Measurements from ENCODE around the gene NEB.

The NEB gene

DNA sequence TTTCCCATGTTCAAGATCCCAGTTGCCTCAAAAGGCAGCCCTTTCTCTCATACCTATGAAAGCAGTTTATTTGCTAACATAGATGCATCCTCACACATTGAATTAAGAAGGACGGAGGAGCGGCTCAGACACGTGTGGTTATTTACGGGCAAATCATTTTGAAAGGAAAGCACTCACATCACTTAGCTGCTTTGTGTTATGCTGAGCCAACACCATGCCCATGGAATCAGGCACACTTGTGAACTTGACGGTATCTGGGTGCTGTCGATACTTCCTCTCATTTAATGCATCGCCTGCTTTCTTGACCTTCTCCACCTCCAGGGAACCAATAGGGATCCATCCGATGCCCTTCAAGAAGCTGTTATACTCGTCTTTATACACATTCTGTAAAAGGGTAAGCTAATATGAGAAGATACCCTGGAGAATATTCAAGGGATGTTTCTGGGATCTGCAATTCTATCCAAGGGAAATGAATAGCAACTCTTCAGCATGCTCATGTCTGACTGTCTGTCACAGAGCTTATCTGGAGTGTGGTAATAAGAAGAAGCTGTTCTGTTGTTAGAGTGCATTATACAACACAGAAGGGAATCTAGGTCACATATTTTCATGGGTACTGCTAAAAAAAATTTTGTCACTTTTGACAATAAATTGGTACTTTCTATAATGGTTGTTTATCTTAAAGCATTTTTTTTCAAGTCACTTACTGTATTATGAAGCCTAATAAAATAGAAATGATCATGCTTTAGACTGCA lies 63.3 kb downstream of the NEB start:
- Histone ChIP-seq H2AFZ (ENCODE audit: low read length) (no peak overlapping the region), H4K20me1 (ENCODE audit: insufficient read depth, low read length, poor library complexity, severe bottlenecking) (no peaks in the 10 kb centered on the region), H3K79me2 (ENCODE audit: insufficient read depth, low read length) (no peaks in the 10 kb centered on the region), H3K4me3 (ENCODE audit: low read length, poor library complexity, severe bottlenecking) (no peak overlapping the region), H3K9ac (ENCODE audit: low read depth, low read length, poor library complexity, severe bottlenecking) (no peak overlapping the region), H3K9me3 (ENCODE audit: insufficient read depth, low read depth, low read length) (no peaks in the 10 kb centered on the region), H3K36me3 (ENCODE audit: insufficient read depth, low read length) (no peaks in the 10 kb centered on the region), H3F3A (ENCODE audit: low read depth) (no peaks in the 10 kb centered on the region), H3K4me1 (ENCODE audit: insufficient read depth, low read length, poor library complexity, severe bottlenecking) (no peaks in the 10 kb centered on the region), H3K27me3 (ENCODE audit: insufficient read depth, low read length, poor library complexity, severe bottlenecking) (no peaks in the 10 kb centered on the region), H3K4me2 (ENCODE audit: low read depth, low read length, poor library complexity, severe bottlenecking) (no peak overlapping the region), H3K9me2 (replicated peaks; ENCODE audit: low read depth, low read length) (no peaks in the 10 kb centered on the region)
- no peak for TF ChIP-seq EZH2phosphoT487 (IDR thresholded peaks at IDR 0.05; ENCODE audit: borderline replicate concordance)
- TF ChIP-seq, protein P1, sequence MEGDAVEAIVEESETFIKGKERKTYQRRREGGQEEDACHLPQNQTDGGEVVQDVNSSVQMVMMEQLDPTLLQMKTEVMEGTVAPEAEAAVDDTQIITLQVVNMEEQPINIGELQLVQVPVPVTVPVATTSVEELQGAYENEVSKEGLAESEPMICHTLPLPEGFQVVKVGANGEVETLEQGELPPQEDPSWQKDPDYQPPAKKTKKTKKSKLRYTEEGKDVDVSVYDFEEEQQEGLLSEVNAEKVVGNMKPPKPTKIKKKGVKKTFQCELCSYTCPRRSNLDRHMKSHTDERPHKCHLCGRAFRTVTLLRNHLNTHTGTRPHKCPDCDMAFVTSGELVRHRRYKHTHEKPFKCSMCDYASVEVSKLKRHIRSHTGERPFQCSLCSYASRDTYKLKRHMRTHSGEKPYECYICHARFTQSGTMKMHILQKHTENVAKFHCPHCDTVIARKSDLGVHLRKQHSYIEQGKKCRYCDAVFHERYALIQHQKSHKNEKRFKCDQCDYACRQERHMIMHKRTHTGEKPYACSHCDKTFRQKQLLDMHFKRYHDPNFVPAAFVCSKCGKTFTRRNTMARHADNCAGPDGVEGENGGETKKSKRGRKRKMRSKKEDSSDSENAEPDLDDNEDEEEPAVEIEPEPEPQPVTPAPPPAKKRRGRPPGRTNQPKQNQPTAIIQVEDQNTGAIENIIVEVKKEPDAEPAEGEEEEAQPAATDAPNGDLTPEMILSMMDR (conservative IDR thresholded peaks at IDR 0.05; ENCODE audit: low read length) = no peak

DNA sequence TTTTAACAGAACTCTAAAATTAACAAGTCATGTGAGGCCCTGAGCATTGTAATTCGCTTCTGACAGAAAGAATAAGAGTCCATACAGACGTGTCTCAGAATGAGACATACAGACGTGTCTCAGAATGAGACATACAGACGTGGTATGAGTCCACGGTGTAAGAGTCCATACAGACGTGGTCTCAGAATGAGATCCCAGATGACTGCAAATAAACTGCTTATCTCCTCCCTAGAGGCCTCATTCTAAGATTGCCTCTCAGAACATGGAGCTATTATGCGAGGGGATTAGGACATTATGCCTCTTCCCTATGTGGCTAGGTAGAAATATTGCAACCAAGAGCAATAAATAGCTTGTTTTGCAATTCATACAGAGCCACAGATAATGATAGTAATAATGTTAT lies 63.9 kb downstream of the NEB start:
- no peaks in the 10 kb centered on the region for H3K27me3 ChIP-seq (ENCODE audit: insufficient read depth, low read length, poor library complexity, severe bottlenecking)
- no peak overlapping the region for H3K4me2 ChIP-seq (ENCODE audit: low read depth, low read length, poor library complexity, severe bottlenecking)
- H3K9ac ChIP-seq (ENCODE audit: low read depth, low read length, poor library complexity, severe bottlenecking) = no peak overlapping the region
- no peak overlapping the region for H3K4me3 ChIP-seq (ENCODE audit: low read length, poor library complexity, severe bottlenecking)
- no peaks in the 10 kb centered on the region for H3K9me2 ChIP-seq (replicated peaks; ENCODE audit: low read depth, low read length)
- H4K20me1 ChIP-seq (ENCODE audit: insufficient read depth, low read length, poor library complexity, severe bottlenecking) = no peaks in the 10 kb centered on the region
- H3K9me3 ChIP-seq (ENCODE audit: insufficient read depth, low read depth, low read length) = no peaks in the 10 kb centered on the region
- no peaks in the 10 kb centered on the region for H3K36me3 ChIP-seq (ENCODE audit: insufficient read depth, low read length)
- no peaks in the 10 kb centered on the region for H3K4me1 ChIP-seq (ENCODE audit: insufficient read depth, low read length, poor library complexity, severe bottlenecking)
- H3K79me2 ChIP-seq (ENCODE audit: insufficient read depth, low read length) = no peaks in the 10 kb centered on the region
- TF ChIP-seq EZH2phosphoT487 (IDR thresholded peaks at IDR 0.05; ENCODE audit: borderline replicate concordance) = no peak
- TF ChIP-seq, protein P1 (conservative IDR thresholded peaks at IDR 0.05; ENCODE audit: low read length) = no peak
- no peaks in the 10 kb centered on the region for H3F3A ChIP-seq (ENCODE audit: low read depth)
- H2AFZ ChIP-seq (ENCODE audit: low read length) = no peak overlapping the region

DNA sequence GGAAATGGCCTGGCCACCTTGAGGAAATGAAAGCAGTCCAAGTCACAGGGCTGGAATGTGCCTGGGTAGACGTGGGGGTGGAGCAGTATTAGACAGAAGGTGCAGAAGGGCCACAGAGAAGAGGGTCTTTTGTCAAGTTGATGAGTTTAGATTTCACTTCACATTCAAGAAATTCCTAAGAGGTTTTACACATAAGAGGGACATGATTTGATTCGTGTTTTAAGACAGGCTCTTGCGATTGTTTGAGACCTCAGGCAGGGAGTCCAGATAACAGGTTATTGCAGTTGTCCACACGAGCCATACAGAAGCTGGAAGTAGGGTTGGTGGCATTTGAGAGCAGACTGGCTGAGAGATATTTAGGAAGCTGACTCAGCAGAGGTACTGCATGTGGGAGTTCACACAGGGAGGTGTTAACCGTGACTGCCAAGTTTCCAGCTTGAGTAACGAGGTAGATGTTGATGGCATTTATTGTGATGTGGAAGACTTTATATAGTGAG lies 64.6 kb downstream of the NEB start:
- no peak overlapping the region for H3K9ac ChIP-seq (ENCODE audit: low read depth, low read length, poor library complexity, severe bottlenecking)
- no peak overlapping the region for H3K4me2 ChIP-seq (ENCODE audit: low read depth, low read length, poor library complexity, severe bottlenecking)
- no peak overlapping the region for H2AFZ ChIP-seq (ENCODE audit: low read length)
- H3F3A ChIP-seq (ENCODE audit: low read depth) = no peaks in the 10 kb centered on the region
- H3K4me1 ChIP-seq (ENCODE audit: insufficient read depth, low read length, poor library complexity, severe bottlenecking) = no peaks in the 10 kb centered on the region
- H4K20me1 ChIP-seq (ENCODE audit: insufficient read depth, low read length, poor library complexity, severe bottlenecking) = no peaks in the 10 kb centered on the region
- H3K79me2 ChIP-seq (ENCODE audit: insufficient read depth, low read length) = no peaks in the 10 kb centered on the region
- no peaks in the 10 kb centered on the region for H3K9me3 ChIP-seq (ENCODE audit: insufficient read depth, low read depth, low read length)
- H3K27me3 ChIP-seq (ENCODE audit: insufficient read depth, low read length, poor library complexity, severe bottlenecking) = no peaks in the 10 kb centered on the region
- TF ChIP-seq EZH2phosphoT487 (IDR thresholded peaks at IDR 0.05; ENCODE audit: borderline replicate concordance) = no peak
- H3K36me3 ChIP-seq (ENCODE audit: insufficient read depth, low read length) = no peaks in the 10 kb centered on the region
- H3K9me2 ChIP-seq (replicated peaks; ENCODE audit: low read depth, low read length) = no peaks in the 10 kb centered on the region
- no peak overlapping the region for H3K4me3 ChIP-seq (ENCODE audit: low read length, poor library complexity, severe bottlenecking)

DNA sequence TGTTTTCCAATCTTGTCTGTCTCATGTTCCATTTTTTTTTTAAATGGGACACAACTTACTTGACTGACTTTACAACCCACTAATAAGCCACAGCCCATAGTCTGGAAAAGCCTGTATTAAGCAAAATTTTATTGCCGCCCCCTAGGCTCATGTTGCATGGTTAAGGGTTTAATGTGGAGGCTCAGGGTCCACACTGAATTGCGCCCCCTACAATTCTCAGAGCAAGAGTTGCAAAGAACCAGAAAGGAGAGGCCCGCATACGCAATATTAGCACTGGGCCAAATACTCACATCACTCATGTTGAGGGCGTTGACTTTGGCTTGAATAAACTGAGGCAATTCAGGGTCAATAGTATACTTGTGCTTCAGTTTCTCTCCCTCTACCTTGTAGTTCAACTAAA lies 65.5 kb downstream of the NEB start:
- H3K79me2 ChIP-seq (ENCODE audit: insufficient read depth, low read length) = no peaks in the 10 kb centered on the region
- no peak overlapping the region for H3K4me2 ChIP-seq (ENCODE audit: low read depth, low read length, poor library complexity, severe bottlenecking)
- no peaks in the 10 kb centered on the region for H3F3A ChIP-seq (ENCODE audit: low read depth)
- H3K36me3 ChIP-seq (ENCODE audit: insufficient read depth, low read length) = no peaks in the 10 kb centered on the region
- TF ChIP-seq, protein P1 (conservative IDR thresholded peaks at IDR 0.05; ENCODE audit: low read length) = peak; percentile 41
- no peak for TF ChIP-seq EZH2phosphoT487 (IDR thresholded peaks at IDR 0.05; ENCODE audit: borderline replicate concordance)
- no peaks in the 10 kb centered on the region for H3K9me3 ChIP-seq (ENCODE audit: insufficient read depth, low read depth, low read length)
- no peaks in the 10 kb centered on the region for H3K4me1 ChIP-seq (ENCODE audit: insufficient read depth, low read length, poor library complexity, severe bottlenecking)
- H3K27me3 ChIP-seq (ENCODE audit: insufficient read depth, low read length, poor library complexity, severe bottlenecking) = no peaks in the 10 kb centered on the region
- no peak overlapping the region for H2AFZ ChIP-seq (ENCODE audit: low read length)
- no peaks in the 10 kb centered on the region for H3K9me2 ChIP-seq (replicated peaks; ENCODE audit: low read depth, low read length)
- no peaks in the 10 kb centered on the region for H4K20me1 ChIP-seq (ENCODE audit: insufficient read depth, low read length, poor library complexity, severe bottlenecking)
- H3K4me3 ChIP-seq (ENCODE audit: low read length, poor library complexity, severe bottlenecking) = no peak overlapping the region
- H3K9ac ChIP-seq (ENCODE audit: low read depth, low read length, poor library complexity, severe bottlenecking) = no peak overlapping the region

All from Loucy (cell line).